DMS79 (cell line): ENCODE measurements around the gene DAP3.

Experiments
- DNase-seq: peaks from one replicate; lab custom pipeline; 2025; lab: John Stamatoyannopoulos, UW

Gene DAP3

DNA sequence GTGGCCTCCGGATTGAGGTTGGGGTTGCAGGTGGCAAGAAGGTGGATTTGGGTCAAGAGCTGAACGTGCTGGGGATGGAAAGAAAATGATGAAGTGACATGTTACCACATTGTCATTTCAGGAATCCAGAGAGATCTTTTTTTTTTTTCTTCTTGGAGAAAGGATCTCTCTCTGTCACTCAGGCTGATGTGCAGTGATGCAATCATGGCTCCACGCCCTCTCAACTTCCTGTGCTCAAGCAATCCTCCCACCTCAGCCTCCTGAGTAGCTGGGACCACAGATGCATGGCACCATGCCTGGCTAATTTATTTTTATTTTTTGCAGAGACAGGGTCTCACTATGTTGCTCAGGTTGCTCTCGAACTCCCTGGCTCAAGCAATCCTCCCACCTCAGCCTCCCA lies 87.5 kb downstream of the DAP3 start:
- no peak for DNase-seq

- no peak for DNase-seq
These were observed 88.7 kb downstream of the DAP3 start for GRCh38 chr1:155777582-155777981.
